ENCODE results near the gene KIF26B.
"Not testable (repeated sequence)": the region's sequence is repeated elsewhere in the genome, so short reads cannot be mapped to it uniquely, and the experiment has no call there.

KIF26B gene

DNA sequence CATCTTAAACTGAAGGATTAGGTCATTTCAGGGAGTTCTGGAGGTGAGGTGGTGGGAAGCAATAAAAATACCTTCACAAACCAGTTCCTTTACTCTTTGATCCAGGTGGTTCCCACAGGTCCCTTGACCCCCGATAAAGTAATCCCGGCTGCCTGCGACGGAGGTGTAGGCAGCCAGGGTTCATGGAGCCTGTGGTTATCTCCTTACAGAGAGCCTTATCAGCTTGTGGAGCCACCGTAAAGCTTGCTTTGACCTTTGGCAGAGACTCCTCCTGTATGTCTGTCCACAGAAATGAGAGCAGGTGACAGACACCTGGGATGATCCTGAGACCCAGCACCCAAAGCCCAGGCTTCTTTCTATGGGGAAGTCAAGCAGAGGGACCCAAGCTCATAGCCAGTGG, 243.4 kb downstream of the KIF26B start:
- DNase-seq, result no peak

DNA sequence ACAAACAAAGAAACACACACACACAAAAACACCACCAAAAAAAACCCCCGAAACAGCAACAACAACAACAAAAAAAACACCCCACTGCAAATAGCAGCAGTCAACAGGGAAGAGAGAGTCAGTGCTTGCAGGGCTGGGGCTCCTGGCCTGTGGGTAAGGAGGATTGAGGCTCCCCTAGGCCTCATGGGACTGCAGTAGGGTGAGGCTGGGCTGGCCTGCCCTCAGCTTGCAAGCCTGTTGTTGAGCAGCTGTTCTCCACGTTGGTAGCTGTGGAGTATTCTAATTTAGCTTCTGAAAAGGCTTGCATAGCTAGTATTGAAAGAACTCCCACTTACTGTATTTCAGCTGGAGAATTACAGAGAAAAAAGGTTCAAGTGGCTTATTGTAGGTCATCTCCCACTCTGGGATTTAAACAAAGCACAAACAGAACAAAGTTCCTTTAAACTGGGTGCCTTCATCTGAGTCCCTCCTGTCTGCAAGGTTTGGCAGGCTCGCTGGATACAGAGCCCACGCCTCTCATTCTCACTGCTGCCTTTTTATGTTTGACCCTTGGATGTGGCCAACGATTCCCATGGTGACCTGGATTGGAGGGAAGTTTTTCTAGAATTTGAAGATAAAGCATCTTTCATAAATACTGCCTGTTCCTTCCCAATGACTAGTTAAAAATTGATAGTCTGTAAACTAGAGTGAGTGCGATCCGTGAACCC, 247.2 kb downstream of the KIF26B start:
- no peak for DNase-seq

DNA sequence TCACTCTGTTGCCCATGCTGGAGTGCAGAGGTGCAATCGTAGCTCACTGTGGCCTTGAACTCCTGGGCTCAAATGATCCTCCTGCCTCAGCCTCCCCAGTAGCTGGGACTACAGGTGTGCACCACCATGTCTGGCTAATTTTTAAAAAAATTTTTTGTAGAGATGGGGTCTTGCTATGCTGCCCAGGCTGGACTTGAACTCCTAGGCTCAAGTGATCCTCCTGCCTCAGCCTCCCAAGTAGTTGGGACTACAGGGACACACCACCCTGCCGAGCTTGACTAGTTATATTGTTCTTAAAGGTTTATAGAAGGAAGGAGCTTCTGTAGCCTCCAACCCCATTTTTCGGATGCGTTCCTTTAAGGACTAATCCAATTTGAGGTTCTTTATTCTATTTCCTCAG, 248.2 kb downstream of the KIF26B start:
- not testable (repeated sequence) for DNase-seq

DNA sequence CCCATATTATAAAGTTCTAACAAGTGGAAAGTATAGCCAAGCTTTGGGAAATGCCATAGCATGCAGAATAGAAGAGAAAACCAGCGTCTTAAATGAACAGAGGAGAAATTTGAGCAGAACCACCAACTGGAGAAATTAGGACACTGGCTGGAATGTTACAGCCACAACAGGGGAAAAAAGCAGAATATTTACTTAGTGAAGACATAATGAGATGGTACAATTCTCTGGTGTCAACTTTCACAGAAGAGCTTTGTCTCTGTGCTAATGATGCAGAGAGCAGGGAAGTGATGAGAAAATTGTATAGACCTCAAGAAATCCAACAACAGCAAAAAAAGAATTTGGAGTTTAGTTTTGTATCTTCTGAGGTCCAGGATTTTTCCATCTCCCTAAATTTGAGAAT, 249.7 kb downstream of the KIF26B start:
- DNase-seq, result no peak

DNA sequence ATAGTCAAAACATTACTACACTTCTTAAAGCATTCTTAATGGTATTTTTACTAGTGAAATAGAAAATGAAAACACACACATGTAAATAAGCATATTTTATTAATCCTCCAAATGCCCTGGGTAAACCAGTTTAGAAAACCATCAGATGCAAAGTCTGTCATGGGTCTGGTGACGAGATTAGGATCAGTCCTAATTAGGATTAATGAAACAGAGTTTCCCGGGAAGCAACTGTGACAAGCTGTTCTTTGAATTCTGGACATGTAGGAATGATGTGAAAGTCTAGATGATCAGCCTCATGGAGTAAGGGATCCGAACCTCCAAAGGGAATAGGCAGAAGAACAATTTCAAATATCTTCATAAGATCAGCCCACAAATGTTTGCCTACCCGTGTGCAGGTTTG, 250.2 kb downstream of the KIF26B start:
- no peak for DNase-seq

DNA sequence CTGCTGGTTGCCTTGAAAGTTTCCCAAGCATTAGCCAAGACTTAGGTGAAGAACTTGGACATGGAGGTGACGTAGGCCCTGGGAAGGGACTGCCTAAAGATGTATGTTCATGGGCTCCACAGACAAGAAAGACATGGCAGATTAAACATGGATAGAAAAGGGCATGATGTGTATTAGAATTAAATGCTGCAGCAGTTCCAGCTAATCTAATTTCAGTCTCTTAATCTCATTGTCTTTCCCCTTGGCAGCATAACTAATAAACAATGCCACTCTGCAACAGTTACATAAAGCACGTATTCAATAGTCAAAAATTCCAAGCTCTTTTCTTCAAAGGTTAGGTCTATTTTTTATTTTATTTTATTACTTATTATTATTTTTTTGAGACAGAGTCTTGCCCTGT, 251.6 kb downstream of the KIF26B start:
- DNase-seq, result no peak

DNA sequence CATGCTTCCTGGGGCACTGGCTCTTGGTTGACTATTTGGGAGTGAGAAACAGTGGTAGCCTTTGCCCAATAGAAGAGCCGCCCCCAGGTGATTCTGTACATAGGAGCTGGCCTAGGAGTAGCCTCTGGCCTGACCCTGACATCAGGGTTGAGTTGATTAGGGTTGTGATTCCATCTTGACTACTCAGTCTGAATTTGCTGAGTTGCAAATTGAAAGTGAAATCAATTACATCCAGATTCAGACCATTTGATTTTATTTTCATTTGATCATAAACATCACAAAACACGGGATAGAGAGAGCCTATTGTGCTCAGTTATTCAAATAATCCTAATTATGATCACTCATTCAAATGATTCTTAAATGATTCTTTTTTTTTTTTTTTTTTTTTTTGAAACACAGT, 253.2 kb downstream of the KIF26B start:
- no peak for DNase-seq

DNA sequence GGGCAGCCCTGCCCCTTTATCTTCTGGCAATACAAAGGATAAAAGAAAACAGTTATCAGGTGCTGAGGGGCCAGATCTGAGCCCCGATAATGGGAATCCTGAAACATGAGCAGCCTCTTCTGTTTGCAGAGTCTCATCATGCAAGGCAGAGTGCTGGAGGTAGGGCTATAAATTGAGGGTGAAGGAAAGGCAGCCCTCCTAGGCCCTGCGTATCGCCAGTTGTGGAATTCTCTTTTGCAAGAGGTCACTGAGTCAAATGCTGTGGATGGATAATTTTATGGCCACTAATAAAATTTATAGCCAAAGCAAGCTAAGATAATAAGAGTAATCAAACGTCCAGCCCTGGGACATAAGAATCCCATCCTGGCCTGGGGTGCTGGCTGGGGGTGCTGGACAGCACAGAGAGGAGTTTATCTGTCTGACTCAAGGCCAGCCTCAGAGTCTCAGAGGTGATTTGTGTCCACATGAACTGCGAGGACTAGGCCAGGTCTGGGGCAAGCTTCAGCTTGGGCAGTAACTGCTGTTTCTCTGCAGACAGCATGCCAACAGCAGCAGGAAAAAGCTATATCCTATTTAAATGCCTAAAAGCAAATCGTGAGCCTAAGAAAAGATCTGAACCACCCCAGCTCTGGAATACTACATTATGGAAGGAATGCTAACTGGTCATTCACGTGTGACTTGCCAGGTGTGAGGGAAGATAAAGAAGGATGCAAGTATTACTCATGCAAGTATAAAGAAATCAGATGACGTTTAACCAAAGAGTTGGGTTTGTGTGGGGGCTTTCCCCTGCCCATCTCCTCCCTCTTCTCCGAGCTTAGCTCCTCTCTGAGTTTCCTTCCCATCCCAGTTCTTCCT, 254.8 kb downstream of the KIF26B start:
- DNase-seq, result no peak

DNA sequence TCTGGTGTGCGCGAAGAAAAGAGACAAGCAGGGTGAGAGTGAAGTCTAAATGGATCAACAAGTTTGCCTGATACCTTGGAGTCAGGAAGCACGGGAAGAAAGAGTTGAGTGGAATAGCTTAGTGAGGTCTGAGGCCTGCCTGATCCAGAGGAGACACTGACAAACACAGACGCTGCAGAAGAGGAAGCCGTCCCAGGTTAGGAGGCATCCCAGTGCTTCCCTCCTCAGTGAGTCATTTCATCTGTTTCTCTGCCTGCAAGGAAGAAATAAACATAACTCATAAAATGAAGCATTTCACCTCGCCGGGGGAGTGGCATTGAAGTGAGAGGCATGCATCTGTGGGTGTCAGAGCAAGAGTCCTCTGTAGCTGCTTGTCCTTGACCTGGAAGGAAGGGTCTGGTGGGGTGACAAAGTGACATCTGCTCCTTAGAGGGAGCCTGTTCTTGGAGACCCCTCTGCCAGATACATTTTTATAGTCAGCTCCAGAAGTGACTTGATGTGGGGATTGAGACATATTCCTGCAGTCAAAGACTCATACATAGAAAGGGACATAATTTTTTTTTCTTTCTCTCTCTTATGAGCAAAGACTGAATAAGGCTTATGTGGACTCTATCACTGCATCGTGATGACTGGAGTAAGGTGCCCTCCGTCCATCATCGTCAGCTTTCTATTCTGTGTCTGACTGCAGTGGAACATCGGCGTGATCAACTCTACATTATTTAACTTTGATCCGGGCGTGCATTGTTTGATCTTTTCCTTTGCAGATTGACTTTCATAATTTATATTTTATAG, 256.7 kb downstream of the KIF26B start:
- no peak for DNase-seq

DNA sequence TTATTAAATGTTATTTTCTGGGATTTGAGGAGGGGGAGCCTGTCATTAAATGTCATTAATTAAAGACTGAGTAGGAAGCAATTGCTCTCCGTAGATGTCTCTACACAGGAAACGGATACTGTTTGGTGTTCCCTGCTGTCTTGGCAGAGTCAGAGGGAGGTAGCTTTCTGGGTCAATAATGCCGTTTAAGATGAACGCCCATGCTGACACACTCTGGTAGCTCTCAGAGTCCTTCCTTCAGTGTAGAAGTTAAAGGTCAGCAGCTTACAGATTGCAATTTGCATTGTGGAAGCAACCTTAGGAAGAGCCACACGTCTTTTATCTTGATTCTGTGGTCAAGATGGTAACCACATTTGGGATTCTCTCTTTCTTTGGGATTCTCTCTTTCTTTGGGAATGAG, 257.5 kb downstream of the KIF26B start:
- no peak for DNase-seq

DNA sequence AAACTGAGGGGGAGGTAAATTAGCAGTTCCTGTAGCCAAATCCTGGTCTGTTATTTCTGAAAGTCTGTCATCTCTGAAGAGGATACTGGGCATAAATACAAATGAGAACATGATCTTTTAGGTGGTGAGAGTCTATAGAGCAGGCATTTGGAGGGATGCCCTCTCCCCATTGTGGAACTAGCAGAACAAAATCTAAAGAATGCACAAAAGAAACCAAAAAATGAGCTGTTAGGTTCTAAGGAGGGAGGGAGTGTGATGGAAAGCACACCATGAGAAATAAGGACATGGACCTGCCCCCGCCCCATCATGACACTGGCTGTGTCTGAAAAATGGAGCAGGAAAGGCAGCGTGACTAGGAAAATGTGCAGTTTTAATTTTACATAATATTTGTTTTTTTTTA, 262.0 kb downstream of the KIF26B start:
- no peak for DNase-seq

DNA sequence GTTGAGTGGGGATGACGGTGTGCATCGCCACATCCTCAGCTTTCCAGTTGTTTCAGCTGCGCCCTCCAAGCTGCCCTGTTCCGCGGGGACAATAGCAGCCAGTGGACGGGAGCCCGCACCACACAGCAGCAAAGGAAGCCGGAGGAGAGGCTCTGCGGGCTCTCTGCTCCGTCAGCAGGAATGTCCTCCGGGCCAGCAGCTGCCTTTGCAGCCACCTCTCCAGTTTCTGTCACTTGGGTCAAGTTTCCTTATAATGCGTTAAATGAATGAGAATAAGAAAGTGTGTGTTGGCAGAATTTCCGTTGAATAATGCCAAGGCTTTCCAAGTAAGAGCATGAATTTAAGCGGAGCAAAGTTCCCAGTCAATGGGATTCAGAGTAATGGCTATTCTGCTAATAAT, 263.3 kb downstream of the KIF26B start:
- no peak for DNase-seq

DNA sequence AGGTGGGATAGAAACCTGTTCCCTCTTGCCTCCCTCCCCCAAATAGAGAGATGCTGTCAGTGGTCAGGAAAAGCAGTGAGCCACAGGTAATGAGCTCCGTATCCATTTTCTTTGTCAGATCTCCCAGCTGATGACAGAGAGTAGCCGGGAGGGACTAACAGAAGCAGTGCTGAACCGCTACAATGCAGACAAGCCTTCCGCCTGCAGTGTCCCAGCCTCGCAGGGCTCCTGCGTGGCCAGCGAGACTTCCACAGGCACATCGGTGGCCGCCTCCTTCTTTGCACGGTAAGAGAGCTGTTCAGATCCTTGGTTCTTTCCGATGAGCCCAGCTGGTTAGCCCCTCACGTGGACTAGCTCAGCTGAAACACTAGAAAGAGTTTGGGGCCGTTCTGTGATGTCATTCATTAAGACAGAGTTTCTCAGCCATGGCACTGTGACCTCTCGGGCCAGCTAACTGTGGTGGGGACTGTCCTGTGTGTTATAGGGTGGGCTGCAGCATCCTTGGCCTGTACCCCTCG, 264.7 kb downstream of the KIF26B start:
- no peak for DNase-seq

DNA sequence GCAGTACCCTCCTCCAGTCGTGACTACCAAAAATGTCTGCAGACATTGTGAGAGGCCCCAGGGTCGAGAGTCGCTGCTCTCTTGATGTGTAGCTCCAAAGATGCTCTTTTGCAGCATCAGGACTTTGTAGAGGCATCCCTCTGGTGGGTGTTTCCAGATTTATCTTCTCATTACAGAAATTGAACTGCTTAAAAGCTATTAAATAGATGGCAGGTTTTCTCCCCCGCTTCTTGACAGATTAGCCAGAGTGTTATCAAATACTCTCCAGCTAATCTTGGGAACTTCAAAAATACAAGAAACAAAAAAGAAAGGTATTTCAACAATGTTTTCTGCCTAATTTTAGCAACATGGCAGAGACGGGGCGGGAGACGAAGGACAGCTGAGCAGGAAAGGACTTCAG, 265.2 kb downstream of the KIF26B start:
- no peak for DNase-seq

DNA sequence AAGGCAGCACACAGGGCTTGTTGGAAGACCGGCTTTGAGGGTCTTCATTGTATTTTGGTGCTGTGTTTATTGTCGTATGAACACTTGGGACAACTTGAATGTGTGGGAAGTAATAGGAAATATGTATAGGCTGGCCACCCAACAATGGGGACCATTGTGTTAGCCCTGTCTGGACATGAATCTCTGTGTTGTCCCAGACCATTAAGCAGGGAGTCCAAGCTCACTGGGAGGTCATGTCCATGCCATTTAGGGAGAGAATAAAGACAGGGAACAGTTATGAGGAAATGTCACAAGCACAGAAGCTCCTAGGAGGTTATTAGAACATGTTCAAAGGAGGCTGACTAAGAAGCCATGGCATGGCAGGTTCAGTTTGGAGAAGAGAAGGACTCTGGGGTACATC, 266.1 kb downstream of the KIF26B start:
- DNase-seq, result no peak

DNA sequence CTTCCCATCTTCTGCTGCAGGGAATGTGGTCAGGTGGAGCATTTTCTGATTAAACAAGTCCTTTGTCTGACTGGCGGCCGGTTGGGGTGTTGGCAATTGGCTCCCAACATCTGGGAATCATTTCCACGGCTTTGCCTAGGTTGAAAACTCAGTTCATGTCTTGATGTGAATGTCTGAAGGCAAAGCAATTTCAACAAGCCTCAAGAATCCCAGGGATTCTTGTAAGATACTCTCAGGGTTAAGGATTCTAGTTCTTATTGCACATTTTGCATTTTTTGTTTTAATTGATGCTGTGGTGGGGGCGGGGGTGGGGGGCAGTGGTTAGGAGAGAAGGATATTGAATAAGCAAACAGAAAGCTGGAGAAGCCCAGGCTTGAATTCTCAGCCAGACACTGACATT, 273.9 kb downstream of the KIF26B start:
- no peak for DNase-seq

DNA sequence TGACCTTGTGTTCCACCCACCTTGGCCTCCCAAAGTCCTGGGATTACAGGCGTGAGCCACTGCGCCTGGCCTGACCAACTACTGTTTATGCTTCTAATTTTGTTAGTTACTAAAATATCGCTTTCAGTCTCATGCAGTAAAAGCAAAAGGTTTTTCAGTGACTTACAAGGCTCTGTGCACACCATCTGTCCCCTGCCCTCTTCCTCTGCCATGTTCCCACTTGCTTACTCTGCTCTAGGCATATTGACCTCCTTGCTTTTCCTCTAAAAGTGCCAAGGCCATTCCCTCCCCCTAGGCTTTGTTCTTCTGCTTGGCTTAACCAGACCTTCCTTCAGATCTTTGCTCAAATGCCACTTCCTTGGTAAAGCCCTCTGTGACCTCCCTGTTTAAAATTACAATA, 276.9 kb downstream of the KIF26B start:
- DNase-seq, result no peak

DNA sequence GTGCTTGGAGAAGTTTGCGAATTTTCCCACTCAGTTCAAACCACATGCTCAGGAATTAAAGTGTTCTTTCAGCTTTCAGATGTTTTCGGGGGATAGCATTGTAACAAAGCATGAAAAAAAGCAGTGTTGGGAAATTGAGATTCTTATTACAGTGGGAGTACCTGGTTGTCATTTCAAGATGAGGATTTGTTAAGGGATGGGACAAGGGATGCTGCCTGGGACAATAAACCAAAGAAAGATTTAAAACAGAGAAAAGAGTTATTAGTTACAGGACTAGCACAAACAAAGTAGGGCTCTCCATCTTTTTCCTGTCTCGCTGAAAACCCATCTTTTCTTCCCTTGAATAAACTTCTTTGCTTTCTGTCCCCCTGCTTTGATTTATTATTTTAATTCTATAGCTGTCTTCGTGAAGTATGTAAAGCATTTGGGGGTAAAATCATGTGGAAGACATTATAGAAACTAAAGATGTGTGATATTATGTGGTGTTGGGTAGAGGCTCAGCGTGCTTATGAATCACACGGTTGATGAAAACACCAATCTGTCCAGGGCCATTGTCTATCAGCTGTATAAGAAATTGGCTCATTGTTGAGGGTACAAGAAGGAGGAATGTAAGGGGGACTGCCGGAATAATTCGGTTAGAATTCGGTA, 277.6 kb downstream of the KIF26B start:
- DNase-seq, result no peak

DNA sequence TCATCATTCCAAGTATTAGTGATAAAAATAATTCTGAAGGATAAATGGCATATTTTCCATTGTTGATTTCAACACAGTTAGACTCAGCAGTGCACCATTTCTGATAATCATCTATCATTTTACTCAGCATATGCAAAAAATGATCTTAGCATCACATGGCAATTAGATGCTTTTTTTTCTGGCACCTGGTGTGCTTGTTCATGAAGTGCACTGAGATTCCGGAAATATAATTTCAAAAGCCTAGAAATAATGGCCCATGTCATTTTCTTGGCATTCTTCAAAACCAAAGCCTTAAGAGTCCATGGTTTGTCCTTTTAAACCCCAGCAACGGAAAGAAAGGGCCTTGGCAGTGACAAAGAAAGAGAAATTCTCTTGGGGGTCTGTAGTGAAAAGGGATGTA, 278.8 kb downstream of the KIF26B start:
- DNase-seq, result no peak

DNA sequence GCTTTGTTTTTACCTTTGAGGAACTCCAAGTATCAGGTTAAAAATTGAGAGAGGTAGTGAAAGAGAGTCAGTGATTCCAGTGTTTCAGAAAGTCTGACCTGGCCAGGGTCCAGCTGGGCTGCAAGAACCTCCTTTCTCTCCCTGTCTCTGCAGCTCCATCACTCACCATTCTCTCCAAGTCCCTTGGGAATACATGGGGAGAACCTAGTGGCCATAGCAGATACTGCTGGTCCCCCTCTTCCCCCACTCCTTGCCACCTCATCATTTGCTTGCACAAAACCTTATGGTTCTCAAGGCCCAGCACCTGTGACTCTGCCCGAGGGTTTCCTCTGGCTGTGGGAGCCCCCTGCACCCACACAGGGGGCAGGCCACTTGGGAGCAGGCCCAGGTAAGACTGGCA, 279.5 kb downstream of the KIF26B start:
- no peak for DNase-seq

DNA sequence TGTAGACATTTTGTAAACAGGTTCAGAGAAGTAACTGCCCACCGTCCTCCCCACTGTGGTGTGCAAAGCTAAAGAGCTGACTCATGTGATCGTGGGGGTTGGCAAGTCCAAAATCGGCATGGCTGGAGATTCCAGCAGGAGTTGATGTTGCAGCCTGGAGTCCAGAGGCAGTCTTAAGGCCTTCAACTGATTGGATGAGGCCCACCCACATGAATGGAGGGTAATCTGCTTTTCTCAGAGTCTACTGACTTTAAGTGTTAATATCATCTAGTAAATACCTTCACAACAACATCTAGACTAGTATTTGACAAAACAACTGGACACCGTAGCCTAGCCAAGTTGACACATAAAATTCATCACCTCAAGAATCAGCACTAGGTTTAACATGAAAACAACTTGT, 281.6 kb downstream of the KIF26B start:
- no peak for DNase-seq

DNA sequence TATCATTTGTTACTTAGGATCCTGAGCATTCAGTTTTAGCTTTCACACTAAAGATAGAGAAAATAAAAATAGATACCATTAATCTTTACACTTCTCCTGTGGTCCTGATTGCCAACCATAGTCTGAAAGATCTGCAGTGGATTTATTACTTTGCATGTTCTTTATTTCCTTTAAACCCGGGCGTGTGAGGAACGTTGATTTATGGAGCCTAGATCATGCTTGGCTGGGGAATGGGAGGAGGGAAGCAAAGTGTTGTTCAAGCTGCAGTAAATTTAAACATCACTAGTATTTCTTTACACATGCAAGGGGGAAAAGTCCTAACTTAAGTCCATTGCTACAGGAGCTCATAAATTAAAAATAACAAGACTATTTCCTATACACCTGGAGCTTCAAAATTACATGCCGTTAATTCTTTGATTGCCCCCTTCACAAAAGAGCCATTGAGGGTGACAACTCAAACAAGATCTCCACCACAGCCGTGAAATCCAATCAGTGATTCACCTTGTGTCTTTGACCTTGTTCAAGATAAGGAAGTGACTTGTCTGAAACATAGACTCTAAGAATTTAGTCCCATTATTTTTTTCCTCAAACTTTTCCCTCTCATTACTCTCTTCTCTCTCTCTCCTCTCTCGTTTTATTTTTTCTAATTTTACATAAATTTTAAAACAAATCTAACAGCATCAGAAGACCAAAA, 282.7 kb downstream of the KIF26B start:
- DNase-seq, result no peak

Measured in NCI-H774 (cell line).